Muscle of leg (tissue), 11 donors: Measurements from ENCODE around the gene APOBEC3B. TPM values are rescaled to one million over a fixed set of nuclear protein-coding genes. Genes with fewer than 3 reads are reported as not detected.

Source experiments
- DNase-seq: peaks from one replicate; pipeline ENCODE4 v3.0.0; 2013
- H3K27ac ChIP-seq: one replicate; pipeline ENCODE4 v1.5.1; 2013; ENCODE audit warnings: mild to moderate bottlenecking, low read length, control low read depth
- H3K27me3 ChIP-seq: one replicate; pipeline ENCODE4 v1.6.1; 2013; ENCODE audit warnings: low read length; ENCODE audit not compliant: control insufficient read depth, insufficient read depth
- H3K36me3 ChIP-seq: one replicate; pipeline ENCODE4 v1.6.1; 2013; ENCODE audit warnings: low read length; ENCODE audit not compliant: control insufficient read depth, insufficient read depth
- H3K4me1 ChIP-seq: one replicate; pipeline ENCODE4 v1.6.1; 2013; ENCODE audit warnings: low read length; ENCODE audit not compliant: control insufficient read depth, insufficient read depth
- H3K4me3 ChIP-seq: one replicate; pipeline ENCODE4 v1.5.1; 2013; ENCODE audit warnings: low read length, control low read depth
- H3K9me3 ChIP-seq: replicated peaks from 2 replicates; pipeline ENCODE4 v1.6.1; 2013; ENCODE audit warnings: low read depth, low read length; ENCODE audit not compliant: control insufficient read depth
- WGBS: methylation state at CpG from one replicate; pipeline ENCODE4 v1.1.5; 2013; ENCODE audit warnings: missing lambda C conversion rate; ENCODE audit not compliant: insufficient coverage; 5-methylcytosine and 5-hydroxymethylcytosine counted together
- polyA plus RNA-seq, 8 donors: library from polyadenylated mRNA; unstranded; fragments of 120-200 nt; gene quantifications; one replicate each; pipeline versions ENCODE4 v1.2.1 to v1.2.3, GENCODE V29; 2013; ENCODE audit warnings: inconsistent platforms in 1 of 8, low replicate concordance in 1 of 8; ENCODE audit not compliant: insufficient read length in 8 of 8, insufficient read depth in 1 of 8
- total RNA-seq: library from RNA; stranded (reverse); fragments of 120-200 nt; gene quantifications from one replicate; pipeline ENCODE4 v1.2.4, GENCODE V29; 2013

The APOBEC3B gene
- total and polyA plus RNA-seq, 9 donors: 1.1 to 6.6 (median 4.8) TPM

GRCh38 chr22:38950527-38951295 lies 31.4 kb upstream of the APOBEC3B start:
- H3K27ac ChIP-seq: no peak overlapping the region
- no peak for DNase-seq
- H3K36me3 ChIP-seq: no peaks in the 10 kb centered on the region
- H3K9me3 ChIP-seq: no peaks in the 10 kb centered on the region
- H3K27me3 ChIP-seq: peaks cover 26% of the 10 kb centered on the region
- peaks cover 3% of the 10 kb centered on the region for H3K4me1 ChIP-seq
- H3K4me3 ChIP-seq: no peak overlapping the region
- WGBS: 57% methylated on average over 7 of the region's 13 CpGs

- no CpG with 5 or more reads among the region's 2 CpGs for WGBS
- no peak for DNase-seq
- Histone ChIP-seq H3K36me3 (no peaks in the 10 kb centered on the region), H3K4me1 (peaks cover 3% of the 10 kb centered on the region), H3K27ac (no peak overlapping the region), H3K4me3 (no peak overlapping the region), H3K27me3 (peaks cover 28% of the 10 kb centered on the region), H3K9me3 (no peaks in the 10 kb centered on the region)
Observed at GRCh38 chr22:38951734-38952133, 30.4 kb upstream of the APOBEC3B start.

GRCh38 chr22:38952281-38952993 lies 29.7 kb upstream of the APOBEC3B start:
- H3K36me3 ChIP-seq: no peaks in the 10 kb centered on the region
- no peak overlapping the region for H3K4me3 ChIP-seq
- no peaks in the 10 kb centered on the region for H3K9me3 ChIP-seq
- no peak for DNase-seq
- peaks cover 3% of the 10 kb centered on the region for H3K4me1 ChIP-seq
- H3K27ac ChIP-seq: no peak overlapping the region
- peaks cover 21% of the 10 kb centered on the region for H3K27me3 ChIP-seq
- WGBS: 86% methylated on average over 5 of the region's 12 CpGs

- WGBS: 65% methylated on average over 5 of the region's 8 CpGs
- H3K27me3 ChIP-seq: peaks cover 17% of the 10 kb centered on the region
- H3K27ac ChIP-seq: no peak overlapping the region
- no peaks in the 10 kb centered on the region for H3K9me3 ChIP-seq
- no peak for DNase-seq
- H3K4me1 ChIP-seq: peaks cover 3% of the 10 kb centered on the region
- H3K4me3 ChIP-seq: no peak overlapping the region
- no peaks in the 10 kb centered on the region for H3K36me3 ChIP-seq
Observed at GRCh38 chr22:38953091-38953490, 29.1 kb upstream of the APOBEC3B start.

GRCh38 chr22:38953577-38954413 lies 28.4 kb upstream of the APOBEC3B start:
- H3K27me3 ChIP-seq: peaks cover 12% of the 10 kb centered on the region
- no peak overlapping the region for H3K27ac ChIP-seq
- no peaks in the 10 kb centered on the region for H3K9me3 ChIP-seq
- DNase-seq: no peak
- 59% methylated on average over 9 of the region's 15 CpGs for WGBS
- H3K4me3 ChIP-seq: no peak overlapping the region
- H3K4me1 ChIP-seq: peaks cover 3% of the 10 kb centered on the region
- H3K36me3 ChIP-seq: no peaks in the 10 kb centered on the region

- Histone ChIP-seq H3K4me3 (no peak overlapping the region), H3K4me1 (peaks cover 3% of the 10 kb centered on the region), H3K36me3 (no peaks in the 10 kb centered on the region), H3K27me3 (peaks cover 12% of the 10 kb centered on the region), H3K9me3 (no peaks in the 10 kb centered on the region), H3K27ac (no peak overlapping the region)
- WGBS: 81% methylated on average over 8 of the region's 13 CpGs
- DNase-seq: no peak
Observed at GRCh38 chr22:38954414-38955043, 27.6 kb upstream of the APOBEC3B start.

- no peaks in the 10 kb centered on the region for H3K9me3 ChIP-seq
- 40% methylated on average over 2 of the region's 5 CpGs for WGBS
- no peak for DNase-seq
- peaks cover 3% of the 10 kb centered on the region for H3K4me1 ChIP-seq
- H3K36me3 ChIP-seq: no peaks in the 10 kb centered on the region
- no peak overlapping the region for H3K27ac ChIP-seq
- peaks cover 8% of the 10 kb centered on the region for H3K27me3 ChIP-seq
- H3K4me3 ChIP-seq: no peak overlapping the region
Observed at GRCh38 chr22:38955250-38955905, 26.8 kb upstream of the APOBEC3B start.

- 87% methylated on average over 3 of the region's 3 CpGs for WGBS
Observed at GRCh38 chr22:38955926-38956325, 26.2 kb upstream of the APOBEC3B start.

GRCh38 chr22:38956551-38956950 lies 25.6 kb upstream of the APOBEC3B start:
- no peak overlapping the region for H3K4me3 ChIP-seq
- peaks cover 3% of the 10 kb centered on the region for H3K4me1 ChIP-seq
- no peaks in the 10 kb centered on the region for H3K9me3 ChIP-seq
- no peaks in the 10 kb centered on the region for H3K36me3 ChIP-seq
- DNase-seq: no peak
- H3K27ac ChIP-seq: no peak overlapping the region
- peaks cover 4% of the 10 kb centered on the region for H3K27me3 ChIP-seq
- WGBS: 79% methylated on average over 5 of the region's 5 CpGs

More at GRCh38 chr22:38955926-38956325, 26.2 kb upstream of the APOBEC3B start:
- Histone ChIP-seq H3K4me3 (no peak overlapping the region), H3K9me3 (no peaks in the 10 kb centered on the region), H3K27ac (no peak overlapping the region), H3K27me3 (peaks cover 4% of the 10 kb centered on the region), H3K4me1 (peaks cover 3% of the 10 kb centered on the region), H3K36me3 (no peaks in the 10 kb centered on the region)
- DNase-seq: no peak
